ENCODE results near the gene LOXL3.

The LOXL3 gene

DNA sequence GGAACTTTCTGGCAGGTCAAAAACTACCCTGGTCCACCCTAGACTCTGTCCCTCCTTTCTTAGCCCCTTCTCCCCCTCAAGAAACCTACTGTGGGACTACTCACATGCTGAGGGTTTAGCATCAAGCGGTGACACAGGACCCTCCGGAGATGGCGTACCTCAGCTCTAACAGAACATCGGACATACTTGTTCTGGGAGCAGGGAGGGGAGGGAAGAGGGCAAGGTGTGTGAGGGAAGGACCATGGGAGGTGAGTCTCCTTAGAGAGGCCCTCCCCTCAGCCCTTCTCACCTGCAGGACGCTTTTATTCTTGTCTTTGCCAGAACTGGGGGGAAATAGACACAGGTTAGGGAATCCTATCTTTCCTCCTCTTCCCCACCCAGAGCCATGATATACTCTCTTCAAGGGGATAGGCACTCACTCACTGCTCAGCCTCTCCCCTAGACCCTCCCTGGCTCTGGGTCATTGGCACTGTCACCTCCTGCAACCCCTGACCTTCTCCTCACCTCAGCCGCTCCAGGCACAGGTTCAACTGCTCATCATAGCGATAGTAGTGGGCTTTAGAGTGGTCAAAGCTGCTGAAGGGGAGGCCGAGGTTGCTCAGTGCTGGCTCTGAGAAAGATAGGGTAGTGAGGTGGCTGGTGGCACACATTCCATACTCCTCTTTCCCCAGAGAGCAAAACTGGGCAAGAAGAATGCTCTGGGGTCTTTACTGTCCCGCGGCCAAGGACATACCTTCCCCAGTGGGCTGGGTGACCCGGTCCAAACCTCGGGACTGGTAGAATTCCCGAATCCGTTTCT lies 48.1 kb downstream of the LOXL3 start:
- in situ Hi-C loops (cut with HindIII; ENCODE audit: low pct_ligation_motif_present, low sequenced_read_pairs) = no loop called here
- no peak overlapping the region for H3K27ac ChIP-seq
- H3K4me3 ChIP-seq (ENCODE audit: low read depth, low read length) = no peak overlapping the region

GRCh38 chr2:74504591-74504990 lies 49.2 kb downstream of the LOXL3 start:
- no peak for DNase-seq

More for the DNA sequence above, 48.1 kb downstream of the LOXL3 start:
- Histone ChIP-seq H3K36me3 (replicated peaks) (peaks cover 8% of the 10 kb centered on the region), H3K27me3 (replicated peaks) (no peaks in the 10 kb centered on the region)
- DNase-seq = no peak
- no peak for TF ChIP-seq CTCF (IDR thresholded peaks at IDR 0.05; ENCODE audit: low read depth, low read length, missing control alignments)

GRCh38 chr2:74503506-74504475 lies 50.0 kb downstream of the LOXL3 start:
- TF ChIP-seq CTCF (IDR thresholded peaks at IDR 0.05; ENCODE audit: low read depth, low read length, missing control alignments) = no peak
- no peak for DNase-seq
- in situ Hi-C loops (cut with HindIII; ENCODE audit: low pct_ligation_motif_present, low sequenced_read_pairs) = no loop called here
- Histone ChIP-seq H3K27me3 (replicated peaks) (peaks cover 14% of the 10 kb centered on the region), H3K36me3 (replicated peaks) (peaks cover 8% of the 10 kb centered on the region), H3K4me3 (ENCODE audit: low read depth, low read length) (peak overlapping the region; percentile 68), H3K27ac (peak overlapping the region; percentile 72)

More at GRCh38 chr2:74504591-74504990, 49.2 kb downstream of the LOXL3 start:
- Histone ChIP-seq H3K36me3 (replicated peaks) (peaks cover 8% of the 10 kb centered on the region), H3K27ac (no peak overlapping the region), H3K4me3 (ENCODE audit: low read depth, low read length) (peak overlapping the region; percentile 68), H3K27me3 (replicated peaks) (peaks cover 7% of the 10 kb centered on the region)
- no peak for TF ChIP-seq CTCF (IDR thresholded peaks at IDR 0.05; ENCODE audit: low read depth, low read length, missing control alignments)
- in situ Hi-C loops (cut with HindIII; ENCODE audit: low pct_ligation_motif_present, low sequenced_read_pairs) = no loop called here

- H3K4me3 ChIP-seq (ENCODE audit: low read depth, low read length) = peak overlapping the region; percentile 68
- in situ Hi-C loops (cut with HindIII; ENCODE audit: low pct_ligation_motif_present, low sequenced_read_pairs) = no loop called here
- peak; percentile 51 for TF ChIP-seq CTCF (IDR thresholded peaks at IDR 0.05; ENCODE audit: low read depth, low read length, missing control alignments)
- DNase-seq = peak; percentile 74
- H3K27ac ChIP-seq = peak overlapping the region; percentile 72
- H3K27me3 ChIP-seq (replicated peaks) = peaks cover 15% of the 10 kb centered on the region
- H3K36me3 ChIP-seq (replicated peaks) = peaks cover 8% of the 10 kb centered on the region
Measured at GRCh38 chr2:74502720-74503505, 50.8 kb downstream of the LOXL3 start.

- in situ Hi-C loops (cut with HindIII; ENCODE audit: low pct_ligation_motif_present, low sequenced_read_pairs) = no loop called here
- H3K27me3 ChIP-seq (replicated peaks) = peaks cover 17% of the 10 kb centered on the region
- peak overlapping the region; percentile 68 for H3K4me3 ChIP-seq (ENCODE audit: low read depth, low read length)
- no peak for TF ChIP-seq CTCF (IDR thresholded peaks at IDR 0.05; ENCODE audit: low read depth, low read length, missing control alignments)
- no peak for DNase-seq
- peaks cover 8% of the 10 kb centered on the region for H3K36me3 ChIP-seq (replicated peaks)
- no peak overlapping the region for H3K27ac ChIP-seq
Measured at GRCh38 chr2:74502147-74502719, 51.5 kb downstream of the LOXL3 start.

Data from brain microvascular endothelial cell (primary cell).